ENCODE data around the gene IGSF21. TPM values are rescaled to one million over a fixed set of nuclear protein-coding genes. Genes with fewer than 3 reads are reported as not detected.

IGSF21 gene
- total RNA-seq, 2 donors from 2014 or later: not detected

GRCh38 chr1:18299441-18300338, 192.1 kb downstream of the IGSF21 start:
- no peaks in the 10 kb centered on the region for H3K4me1 Mint-ChIP-seq (ENCODE audit: low read depth in 2 of 2)
- no peaks in the 10 kb centered on the region for H3K9me3 Mint-ChIP-seq
- no peak overlapping the region for H3K27ac Mint-ChIP-seq
- H3K4me3 Mint-ChIP-seq: no peak overlapping the region
- no peak for DNase-seq (ENCODE audit: low spot score)
- H3K36me3 Mint-ChIP-seq: no peaks in the 10 kb centered on the region
- no peak for ATAC-seq
- H3K27me3 Mint-ChIP-seq: peaks cover 23 to 36% of the 10 kb centered on the region in 2 donors

- Mint-ChIP-seq H3K36me3 (no peaks in the 10 kb centered on the region), H3K27ac (no peak overlapping the region), H3K9me3 (no peaks in the 10 kb centered on the region), H3K4me3 (no peak overlapping the region), H3K27me3 (peaks cover 20 to 30% of the 10 kb centered on the region in 2 donors), H3K4me1 (ENCODE audit: low read depth in 2 of 2) (no peaks in the 10 kb centered on the region)
- DNase-seq (ENCODE audit: low spot score) (no peak), ATAC-seq (no peak)
Observed at GRCh38 chr1:18300376-18300775, 192.8 kb downstream of the IGSF21 start.

GRCh38 chr1:18302788-18303413, 195.3 kb downstream of the IGSF21 start:
- no peak for DNase-seq (ENCODE audit: low spot score)
- Mint-ChIP-seq H3K36me3 (no peaks in the 10 kb centered on the region), H3K27me3 (peaks cover 8 to 18% of the 10 kb centered on the region in 2 donors), H3K27ac (no peak overlapping the region), H3K4me1 (ENCODE audit: low read depth in 2 of 2) (no peaks in the 10 kb centered on the region), H3K4me3 (no peak overlapping the region), H3K9me3 (no peaks in the 10 kb centered on the region)
- no peak for ATAC-seq

DNA sequence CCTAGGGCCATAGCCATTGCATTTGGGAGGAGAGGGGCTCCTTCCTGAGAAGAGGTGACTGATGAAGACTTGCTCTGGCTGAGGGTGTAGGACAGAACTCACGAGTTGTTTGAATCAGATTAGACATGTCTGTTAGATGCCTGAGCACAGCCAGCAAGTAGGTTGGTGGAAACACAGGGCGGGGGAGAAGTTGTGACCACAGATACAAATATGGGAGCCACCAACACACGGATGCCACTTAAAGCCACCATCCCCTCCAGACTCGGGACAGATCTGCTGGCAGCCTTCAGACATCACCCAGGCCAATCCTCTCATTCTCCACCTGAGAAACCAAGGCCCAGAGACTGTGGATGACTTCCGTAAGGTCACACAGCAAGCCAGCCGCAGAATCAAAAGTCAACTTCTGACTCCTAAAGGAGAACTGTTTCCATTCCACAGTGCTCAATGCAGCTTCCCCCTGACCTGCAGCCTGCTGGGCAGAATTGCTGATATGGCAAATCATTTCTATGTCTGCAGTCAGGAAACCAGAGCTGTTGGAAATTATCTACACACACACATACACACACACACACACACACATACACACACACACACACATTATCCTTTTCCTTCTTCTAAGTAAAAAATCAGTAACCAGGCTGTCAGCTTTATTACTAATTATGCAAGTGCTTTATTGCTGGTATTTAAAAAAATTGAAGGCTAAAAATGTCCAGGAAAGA, 196.7 kb downstream of the IGSF21 start:
- Mint-ChIP-seq H3K27ac (no peak overlapping the region), H3K27me3 (peaks cover 4 to 8% of the 10 kb centered on the region in 2 donors), H3K9me3 (no peaks in the 10 kb centered on the region), H3K4me3 (no peak overlapping the region), H3K36me3 (no peaks in the 10 kb centered on the region), H3K4me1 (ENCODE audit: low read depth in 2 of 2) (no peaks in the 10 kb centered on the region)
- ATAC-seq (no peak), DNase-seq (ENCODE audit: low spot score) (no peak)

GRCh38 chr1:18305182-18305795, 197.7 kb downstream of the IGSF21 start:
- peaks cover 4 to 8% of the 10 kb centered on the region in 2 donors for H3K27me3 Mint-ChIP-seq
- H3K9me3 Mint-ChIP-seq: no peaks in the 10 kb centered on the region
- no peaks in the 10 kb centered on the region for H3K36me3 Mint-ChIP-seq
- H3K4me3 Mint-ChIP-seq: no peak overlapping the region
- no peaks in the 10 kb centered on the region for H3K4me1 Mint-ChIP-seq (ENCODE audit: low read depth in 2 of 2)
- DNase-seq (ENCODE audit: low spot score): no peak
- H3K27ac Mint-ChIP-seq: no peak overlapping the region
- no peak for ATAC-seq

GRCh38 chr1:18307329-18307898, 199.8 kb downstream of the IGSF21 start:
- no peaks in the 10 kb centered on the region for H3K36me3 Mint-ChIP-seq
- no peak overlapping the region for H3K27ac Mint-ChIP-seq
- H3K9me3 Mint-ChIP-seq: no peaks in the 10 kb centered on the region
- H3K27me3 Mint-ChIP-seq: peaks cover 5 to 15% of the 10 kb centered on the region in 2 donors
- H3K4me3 Mint-ChIP-seq: no peak overlapping the region
- H3K4me1 Mint-ChIP-seq (ENCODE audit: low read depth in 2 of 2): no peaks in the 10 kb centered on the region
- no peak for ATAC-seq
- DNase-seq (ENCODE audit: low spot score): no peak

GRCh38 chr1:18309552-18310155, 202.1 kb downstream of the IGSF21 start:
- DNase-seq (ENCODE audit: low spot score) (no peak), ATAC-seq (no peak)
- H3K4me3 Mint-ChIP-seq: no peak overlapping the region
- no peaks in the 10 kb centered on the region for H3K4me1 Mint-ChIP-seq (ENCODE audit: low read depth in 2 of 2)
- H3K27me3 Mint-ChIP-seq: peaks cover 5 to 12% of the 10 kb centered on the region in 2 donors
- no peak overlapping the region for H3K27ac Mint-ChIP-seq
- H3K36me3 Mint-ChIP-seq: no peaks in the 10 kb centered on the region
- no peaks in the 10 kb centered on the region for H3K9me3 Mint-ChIP-seq

DNA sequence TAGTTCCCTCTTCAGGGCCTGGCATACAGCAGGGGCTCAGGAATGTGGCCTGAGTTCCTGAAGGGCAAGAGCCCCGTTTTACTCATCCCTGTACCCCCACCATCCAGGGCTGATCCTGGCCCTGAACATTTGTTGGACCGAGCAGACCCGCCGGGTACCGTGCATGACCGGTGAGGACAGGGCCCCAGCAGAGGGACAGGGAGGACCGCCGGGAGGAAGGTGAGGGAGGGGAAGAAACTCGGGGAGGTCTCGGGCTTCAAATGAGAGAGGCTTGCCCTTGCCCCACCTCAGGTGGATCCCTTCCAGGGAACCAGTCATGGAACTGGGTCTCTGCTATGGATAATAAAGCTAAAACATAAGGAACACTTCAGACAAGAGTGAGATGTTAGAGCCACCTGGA, 205.4 kb downstream of the IGSF21 start:
- Mint-ChIP-seq H3K9me3 (no peaks in the 10 kb centered on the region), H3K27me3 (peaks cover 5 to 12% of the 10 kb centered on the region in 2 donors), H3K36me3 (no peaks in the 10 kb centered on the region), H3K4me1 (ENCODE audit: low read depth in 2 of 2) (no peaks in the 10 kb centered on the region), H3K4me3 (no peak overlapping the region), H3K27ac (no peak overlapping the region)
- no peak for DNase-seq (ENCODE audit: low spot score)
- ATAC-seq: no peak

GRCh38 chr1:18313523-18313922, 205.9 kb downstream of the IGSF21 start:
- no peak overlapping the region for H3K4me3 Mint-ChIP-seq
- no peak for ATAC-seq
- no peak overlapping the region for H3K27ac Mint-ChIP-seq
- peaks cover 2 to 16% of the 10 kb centered on the region in 2 donors for H3K27me3 Mint-ChIP-seq
- no peaks in the 10 kb centered on the region for H3K9me3 Mint-ChIP-seq
- no peaks in the 10 kb centered on the region for H3K4me1 Mint-ChIP-seq (ENCODE audit: low read depth in 2 of 2)
- no peak for DNase-seq (ENCODE audit: low spot score)
- no peaks in the 10 kb centered on the region for H3K36me3 Mint-ChIP-seq

GRCh38 chr1:18314399-18314798, 206.8 kb downstream of the IGSF21 start:
- DNase-seq (ENCODE audit: low spot score) (no peak), ATAC-seq (no peak)
- Mint-ChIP-seq H3K4me1 (ENCODE audit: low read depth in 2 of 2) (no peaks in the 10 kb centered on the region), H3K4me3 (no peak overlapping the region), H3K9me3 (no peaks in the 10 kb centered on the region), H3K27ac (no peak overlapping the region), H3K27me3 (peaks cover 2 to 25% of the 10 kb centered on the region in 2 donors), H3K36me3 (no peaks in the 10 kb centered on the region)

DNA sequence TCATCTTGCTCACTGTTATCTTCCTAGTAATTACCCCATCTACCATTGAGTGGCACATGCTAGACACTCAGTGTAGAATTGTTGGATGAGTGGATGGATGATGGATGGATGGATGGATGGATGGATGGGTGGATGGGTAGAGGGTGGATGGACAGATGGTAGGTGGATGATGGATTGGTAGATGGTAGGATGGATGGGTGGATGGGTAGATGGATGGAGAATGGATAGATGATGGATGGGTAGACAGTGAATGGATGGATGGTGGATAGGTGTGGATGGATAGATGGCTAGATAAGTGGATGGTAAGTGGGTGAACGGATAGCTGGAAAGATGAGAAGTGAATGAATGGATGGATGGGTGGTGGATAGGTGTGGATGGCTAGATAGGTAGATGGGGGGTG, 207.9 kb downstream of the IGSF21 start:
- no peaks in the 10 kb centered on the region for H3K36me3 Mint-ChIP-seq
- peaks cover 6 to 32% of the 10 kb centered on the region in 2 donors for H3K27me3 Mint-ChIP-seq
- H3K27ac Mint-ChIP-seq: no peak overlapping the region
- no peaks in the 10 kb centered on the region for H3K9me3 Mint-ChIP-seq
- no peak overlapping the region for H3K4me3 Mint-ChIP-seq
- ATAC-seq (no peak), DNase-seq (ENCODE audit: low spot score) (no peak)
- H3K4me1 Mint-ChIP-seq (ENCODE audit: low read depth in 2 of 2): no peaks in the 10 kb centered on the region

- Mint-ChIP-seq H3K9me3 (no peaks in the 10 kb centered on the region), H3K36me3 (no peaks in the 10 kb centered on the region), H3K4me3 (no peak overlapping the region), H3K4me1 (ENCODE audit: low read depth in 2 of 2) (no peaks in the 10 kb centered on the region), H3K27ac (no peak overlapping the region), H3K27me3 (peaks cover 6 to 24% of the 10 kb centered on the region in 2 donors)
- no peak for DNase-seq (ENCODE audit: low spot score)
- no peak for ATAC-seq
Observed at GRCh38 chr1:18316764-18317163, 209.2 kb downstream of the IGSF21 start.

- DNase-seq (ENCODE audit: low spot score) (no peak), ATAC-seq (no peak)
- Mint-ChIP-seq H3K4me3 (no peak overlapping the region), H3K27me3 (peaks cover 10 to 20% of the 10 kb centered on the region in 2 donors), H3K36me3 (no peaks in the 10 kb centered on the region), H3K27ac (no peak overlapping the region), H3K9me3 (no peaks in the 10 kb centered on the region), H3K4me1 (ENCODE audit: low read depth in 2 of 2) (no peaks in the 10 kb centered on the region)
Observed at GRCh38 chr1:18319099-18319498, 211.5 kb downstream of the IGSF21 start.
